ENCODE measurements around the gene CLASP2.

Gene CLASP2

GRCh38 chr3:33577588-33577987 is 140.5 kb downstream of the CLASP2 start:
- H3K4me3 ChIP-seq (ENCODE audit: low read depth, low read length), result no peak overlapping the region
- no peak for TF ChIP-seq CTCF (IDR thresholded peaks at IDR 0.05; ENCODE audit: insufficient read depth, low read depth, low read length, missing control alignments)
- no peak for DNase-seq (ENCODE audit: low read depth)

DNA sequence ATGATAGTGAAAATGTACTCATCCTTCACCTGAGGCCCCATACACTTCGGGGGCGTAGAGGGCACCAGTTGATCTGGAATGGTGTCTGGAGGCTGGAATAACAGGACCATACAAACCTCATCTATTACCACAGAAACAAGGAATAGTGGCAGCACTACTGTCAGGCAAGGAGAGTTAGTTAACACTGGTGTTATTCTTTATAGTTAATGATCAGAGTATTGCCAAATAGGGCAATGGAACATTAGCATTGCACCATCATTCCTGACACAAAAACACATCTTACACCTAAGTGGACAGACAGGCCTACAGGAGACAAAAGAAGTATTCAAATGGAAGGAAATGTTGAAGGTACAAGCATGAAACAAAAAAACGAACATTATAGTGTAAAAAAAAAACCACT is 140.9 kb downstream of the CLASP2 start:
- TF ChIP-seq CTCF (IDR thresholded peaks at IDR 0.05; ENCODE audit: insufficient read depth, low read depth, low read length, missing control alignments), result no peak
- H3K4me3 ChIP-seq (ENCODE audit: low read depth, low read length), result no peak overlapping the region
- DNase-seq (ENCODE audit: low read depth), result no peak

- TF ChIP-seq CTCF (IDR thresholded peaks at IDR 0.05; ENCODE audit: insufficient read depth, low read depth, low read length, missing control alignments), result no peak
- no peak overlapping the region for H3K4me3 ChIP-seq (ENCODE audit: low read depth, low read length)
- no peak for DNase-seq (ENCODE audit: low read depth)
These were observed 142.7 kb downstream of the CLASP2 start for GRCh38 chr3:33575311-33575710.

DNA sequence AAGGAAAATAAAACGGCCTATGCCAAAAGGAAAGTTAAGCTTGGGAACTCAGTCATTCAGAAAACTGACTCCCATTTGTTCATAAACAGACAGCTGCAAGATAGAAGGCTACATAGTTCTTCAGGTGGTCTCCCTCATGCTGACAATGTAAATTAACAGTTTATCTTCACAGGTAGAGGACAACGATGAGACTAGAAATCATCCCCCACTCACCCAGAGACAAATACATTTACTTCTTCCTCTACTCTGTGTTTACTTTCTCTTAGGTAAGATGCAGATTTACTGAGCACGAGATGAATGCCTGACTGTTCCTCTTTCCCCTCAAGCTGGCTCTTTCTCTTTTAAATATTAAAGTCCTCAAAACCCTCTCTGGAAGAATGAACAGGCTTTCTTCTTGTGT is 160.2 kb downstream of the CLASP2 start:
- no peak for TF ChIP-seq CTCF (IDR thresholded peaks at IDR 0.05; ENCODE audit: insufficient read depth, low read depth, low read length, missing control alignments)
- no peak overlapping the region for H3K4me3 ChIP-seq (ENCODE audit: low read depth, low read length)
- no peak for DNase-seq (ENCODE audit: low read depth)

DNA sequence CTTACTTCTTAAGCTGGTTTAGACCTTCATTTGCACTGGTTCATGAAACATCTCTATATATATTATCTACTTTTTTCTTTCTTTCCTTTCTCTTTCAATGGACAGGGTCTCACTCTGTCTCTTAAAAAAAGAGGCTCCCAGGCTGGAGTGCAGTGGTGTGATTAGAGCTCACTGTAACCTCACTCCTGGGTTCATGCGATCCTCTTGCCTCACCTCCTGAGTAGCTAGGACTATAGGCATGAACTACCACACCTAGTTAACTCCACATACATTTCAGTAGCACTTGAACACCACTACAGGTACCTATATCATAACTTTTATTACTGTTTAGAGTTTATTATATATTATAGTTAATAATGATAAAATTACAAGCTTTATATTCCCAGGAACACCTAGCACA is 160.8 kb downstream of the CLASP2 start:
- no peak for TF ChIP-seq CTCF (IDR thresholded peaks at IDR 0.05; ENCODE audit: insufficient read depth, low read depth, low read length, missing control alignments)
- DNase-seq (ENCODE audit: low read depth), result no peak
- H3K4me3 ChIP-seq (ENCODE audit: low read depth, low read length), result no peak overlapping the region

DNA sequence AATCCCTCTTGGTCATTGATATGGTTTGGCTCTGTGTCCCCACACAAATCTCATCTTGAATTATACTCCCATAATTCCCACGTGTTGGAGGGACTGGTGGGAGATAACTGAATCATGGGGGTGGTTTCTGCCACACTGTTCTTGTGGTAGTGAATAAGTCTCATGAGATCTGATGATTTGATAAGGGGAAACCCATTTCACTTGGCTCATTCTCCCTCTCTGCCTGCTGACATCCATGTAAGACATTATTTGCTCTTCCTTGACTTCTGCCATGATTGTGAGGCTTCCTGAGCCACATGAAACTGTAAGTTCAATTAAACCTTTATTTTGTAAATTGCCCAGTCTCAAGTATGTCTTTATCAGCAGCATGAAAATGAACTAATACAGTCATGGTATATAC is 171.0 kb downstream of the CLASP2 start:
- no peak for DNase-seq (ENCODE audit: low read depth)
- no peak overlapping the region for H3K4me3 ChIP-seq (ENCODE audit: low read depth, low read length)
- no peak for TF ChIP-seq CTCF (IDR thresholded peaks at IDR 0.05; ENCODE audit: insufficient read depth, low read depth, low read length, missing control alignments)

GRCh38 chr3:33544126-33544525 is 173.9 kb downstream of the CLASP2 start:
- no peak for TF ChIP-seq CTCF (IDR thresholded peaks at IDR 0.05; ENCODE audit: insufficient read depth, low read depth, low read length, missing control alignments)
- H3K4me3 ChIP-seq (ENCODE audit: low read depth, low read length), result no peak overlapping the region
- DNase-seq (ENCODE audit: low read depth), result no peak

Data from GM12865 (cell line).